ENCODE data around the gene GRIK4.

DNA sequence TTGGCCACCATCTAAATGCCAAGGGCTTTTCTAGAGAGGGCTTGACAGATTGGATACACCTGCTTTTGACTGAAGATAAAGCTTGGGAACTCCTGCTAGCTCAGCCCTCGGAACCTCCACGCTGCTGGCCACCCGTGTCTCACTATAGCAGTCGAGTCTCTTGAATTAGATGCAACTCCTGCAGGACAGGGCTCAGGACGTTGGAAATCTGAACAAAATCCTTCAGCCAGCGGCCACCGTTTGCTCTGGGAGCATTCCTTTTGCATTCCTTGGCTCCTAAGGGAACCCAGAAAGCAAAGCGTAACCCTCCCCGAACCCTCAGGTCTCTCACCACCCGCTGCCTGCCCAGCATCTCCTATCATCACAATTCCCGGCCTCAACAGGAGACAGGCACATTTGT lies 77.8 kb downstream of the GRIK4 start:
- TF ChIP-seq POLR2AphosphoS5 (IDR thresholded peaks at IDR 0.05): no peak
- TF ChIP-seq, protein P1, sequence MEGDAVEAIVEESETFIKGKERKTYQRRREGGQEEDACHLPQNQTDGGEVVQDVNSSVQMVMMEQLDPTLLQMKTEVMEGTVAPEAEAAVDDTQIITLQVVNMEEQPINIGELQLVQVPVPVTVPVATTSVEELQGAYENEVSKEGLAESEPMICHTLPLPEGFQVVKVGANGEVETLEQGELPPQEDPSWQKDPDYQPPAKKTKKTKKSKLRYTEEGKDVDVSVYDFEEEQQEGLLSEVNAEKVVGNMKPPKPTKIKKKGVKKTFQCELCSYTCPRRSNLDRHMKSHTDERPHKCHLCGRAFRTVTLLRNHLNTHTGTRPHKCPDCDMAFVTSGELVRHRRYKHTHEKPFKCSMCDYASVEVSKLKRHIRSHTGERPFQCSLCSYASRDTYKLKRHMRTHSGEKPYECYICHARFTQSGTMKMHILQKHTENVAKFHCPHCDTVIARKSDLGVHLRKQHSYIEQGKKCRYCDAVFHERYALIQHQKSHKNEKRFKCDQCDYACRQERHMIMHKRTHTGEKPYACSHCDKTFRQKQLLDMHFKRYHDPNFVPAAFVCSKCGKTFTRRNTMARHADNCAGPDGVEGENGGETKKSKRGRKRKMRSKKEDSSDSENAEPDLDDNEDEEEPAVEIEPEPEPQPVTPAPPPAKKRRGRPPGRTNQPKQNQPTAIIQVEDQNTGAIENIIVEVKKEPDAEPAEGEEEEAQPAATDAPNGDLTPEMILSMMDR (IDR thresholded peaks at IDR 0.05): no peak
